ENCODE results near the gene ATP11A. TPM values are rescaled to one million over a fixed set of nuclear protein-coding genes. Genes with fewer than 3 reads are reported as not detected.

ATP11A gene
- total RNA-seq, 2 donors from 2014 or later = 122 to 140 TPM

DNA sequence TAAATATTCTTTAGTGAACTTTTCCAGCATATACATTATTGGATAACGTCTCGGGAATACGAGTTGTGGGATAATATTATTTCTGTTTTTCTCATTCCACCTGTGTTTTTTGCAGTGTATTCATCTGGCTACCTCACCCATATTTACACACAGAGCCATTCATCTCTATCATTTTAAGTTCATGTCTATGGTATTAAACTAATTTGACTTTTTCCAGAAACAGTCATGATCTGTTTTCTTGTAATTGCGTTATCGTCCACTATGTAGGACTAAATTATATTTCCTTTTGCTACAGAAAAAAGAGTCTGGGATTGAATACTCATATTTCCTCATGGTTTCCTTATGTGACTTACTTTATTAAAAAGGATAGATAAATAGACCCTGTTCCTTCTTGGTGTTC, 2.7 kb downstream of the ATP11A start:
- peaks cover 11% of the 10 kb centered on the region for H3K36me3 ChIP-seq (ENCODE audit: control insufficient read depth, insufficient read depth, low read length)
- peaks cover 16% of the 10 kb centered on the region for H3K4me1 ChIP-seq (ENCODE audit: control insufficient read depth, insufficient read depth, low read length)
- 94 to 100% methylated on average over 3 to 5 of the region's 5 CpGs for WGBS, 2 experiments (ENCODE audit: insufficient coverage in 1 of 2, insufficient read length in 1 of 2)
- H3K9ac ChIP-seq (ENCODE audit: extremely low read depth, low read length, poor library complexity, severe bottlenecking) = peak overlapping the region; percentile 80
- peak overlapping the region; percentile 94 for H3K4me3 ChIP-seq (ENCODE audit: low read length)
- Mint-ChIP-seq H3K4me3 (peak overlapping the region; percentile 86), H3K4me1 (peaks cover 52% of the 10 kb centered on the region), H3K27ac (peak overlapping the region; percentile 87), H3K36me3 (ENCODE audit: low read depth) (no peaks in the 10 kb centered on the region), H3K9me3 (no peaks in the 10 kb centered on the region), H3K27me3 (ENCODE audit: insufficient read depth) (no peaks in the 10 kb centered on the region)
- H3K27me3 ChIP-seq (ENCODE audit: control insufficient read depth, insufficient read depth, low read length, poor library complexity, severe bottlenecking) = no peaks in the 10 kb centered on the region
- no peak overlapping the region for H3K27ac ChIP-seq (ENCODE audit: low read depth, low read length)
- TF ChIP-seq CTCF (conservative IDR thresholded peaks at IDR 0.05) = no peak
- H3K9me3 ChIP-seq (ENCODE audit: control insufficient read depth, low read length) = no peaks in the 10 kb centered on the region
- no peak for DNase-seq

- H3K36me3 ChIP-seq (ENCODE audit: control insufficient read depth, insufficient read depth, low read length) = peaks cover 11% of the 10 kb centered on the region
- peaks cover 7% of the 10 kb centered on the region for H3K36me3 Mint-ChIP-seq (ENCODE audit: low read depth)
- no peak overlapping the region for H3K27ac ChIP-seq (ENCODE audit: low read depth, low read length)
- H3K4me1 Mint-ChIP-seq = peaks cover 44% of the 10 kb centered on the region
- no peak for TF ChIP-seq CTCF (conservative IDR thresholded peaks at IDR 0.05)
- H3K9ac ChIP-seq (ENCODE audit: extremely low read depth, low read length, poor library complexity, severe bottlenecking) = no peak overlapping the region
- H3K27ac Mint-ChIP-seq = peak overlapping the region; percentile 84
- DNase-seq = peak; percentile 51
- 88 to 97% methylated on average over 12 to 13 of the region's 13 CpGs for WGBS, 2 experiments (ENCODE audit: insufficient coverage in 1 of 2, insufficient read length in 1 of 2)
- H3K4me3 ChIP-seq (ENCODE audit: low read length) = peak overlapping the region; percentile 1
- no peaks in the 10 kb centered on the region for H3K9me3 ChIP-seq (ENCODE audit: control insufficient read depth, low read length)
- peaks cover 7% of the 10 kb centered on the region for H3K4me1 ChIP-seq (ENCODE audit: control insufficient read depth, insufficient read depth, low read length)
- no peak overlapping the region for H3K4me3 Mint-ChIP-seq
- no peaks in the 10 kb centered on the region for H3K9me3 Mint-ChIP-seq
- no peaks in the 10 kb centered on the region for H3K27me3 Mint-ChIP-seq (ENCODE audit: insufficient read depth)
- no peaks in the 10 kb centered on the region for H3K27me3 ChIP-seq (ENCODE audit: control insufficient read depth, insufficient read depth, low read length, poor library complexity, severe bottlenecking)
These were observed 4.1 kb downstream of the ATP11A start for GRCh38 chr13:112693831-112694497.

GRCh38 chr13:112695121-112695520, 5.3 kb downstream of the ATP11A start:
- Histone ChIP-seq H3K27me3 (ENCODE audit: control insufficient read depth, insufficient read depth, low read length, poor library complexity, severe bottlenecking) (no peaks in the 10 kb centered on the region), H3K27ac (ENCODE audit: low read depth, low read length) (no peak overlapping the region), H3K4me1 (ENCODE audit: control insufficient read depth, insufficient read depth, low read length) (peaks cover 7% of the 10 kb centered on the region), H3K36me3 (ENCODE audit: control insufficient read depth, insufficient read depth, low read length) (peaks cover 11% of the 10 kb centered on the region), H3K4me3 (ENCODE audit: low read length) (no peak overlapping the region), H3K9me3 (ENCODE audit: control insufficient read depth, low read length) (no peaks in the 10 kb centered on the region), H3K9ac (ENCODE audit: extremely low read depth, low read length, poor library complexity, severe bottlenecking) (no peak overlapping the region)
- 90 to 100% methylated on average over 4 of the region's 4 CpGs for WGBS, 2 experiments (ENCODE audit: insufficient coverage in 1 of 2, insufficient read length in 1 of 2)
- H3K9me3 Mint-ChIP-seq = no peaks in the 10 kb centered on the region
- peaks cover 43% of the 10 kb centered on the region for H3K4me1 Mint-ChIP-seq
- DNase-seq = peak; percentile 23
- peaks cover 7% of the 10 kb centered on the region for H3K36me3 Mint-ChIP-seq (ENCODE audit: low read depth)
- TF ChIP-seq CTCF (conservative IDR thresholded peaks at IDR 0.05) = no peak
- H3K27ac Mint-ChIP-seq = no peak overlapping the region
- H3K27me3 Mint-ChIP-seq (ENCODE audit: insufficient read depth) = no peaks in the 10 kb centered on the region
- H3K4me3 Mint-ChIP-seq = no peak overlapping the region

Measured in endodermal cell (in vitro differentiated cells).